Neutrophil (primary cell): ENCODE results near the gene NFATC4.

Experiments used
- H3K27ac ChIP-seq: fragments of 200-600 bp; sonication (generic); 2 replicates; pipeline ENCODE4 v1.5.1; 2016; ENCODE audit warnings: mild to moderate bottlenecking, moderate library complexity
- H3K27me3 ChIP-seq: fragments of 200-600 bp; sonication (generic); 2 replicates; pipeline ENCODE4 v1.6.0; 2016; ENCODE audit warnings: mild to moderate bottlenecking
- H3K36me3 ChIP-seq: fragments of 200-600 bp; sonication (generic); 2 replicates; pipeline ENCODE4 v1.5.1; 2017
- H3K4me1 ChIP-seq, 2 experiments: fragments of 200-600 bp in 1 of 2; sonication (generic) in 1 of 2; 1 replicate in 1 of 2; 2 replicates in 1 of 2; pipeline versions ENCODE4 v1.5.1 to v1.6.1; 2013 to 2016; ENCODE audit warnings: low read depth in 1 of 2, low read length in 1 of 2, mild to moderate bottlenecking in 1 of 2, moderate library complexity in 1 of 2; ENCODE audit not compliant: control insufficient read depth in 1 of 2, insufficient read depth in 1 of 2
- H3K4me3 ChIP-seq, 2 experiments: fragments of 200-600 bp in 1 of 2; sonication (generic) in 1 of 2; 1 replicate in 1 of 2; 2 replicates in 1 of 2; pipeline ENCODE4 v1.5.1; 2013 to 2016; ENCODE audit warnings: low read depth in 1 of 2, low read length in 1 of 2, mild to moderate bottlenecking in 1 of 2, moderate library complexity in 1 of 2
- H3K9me3 ChIP-seq: fragments of 200-600 bp; sonication (generic); 2 replicates; pipeline ENCODE4 v1.5.1; 2016
- TF ChIP-seq, protein P1 (sequence below): fragments of 200-600 bp; sonication (generic); IDR thresholded peaks from 2 replicates; pipeline ENCODE4 v1.5.1; 2016; ENCODE audit warnings: antibody characterized with exemption

The NFATC4 gene

DNA sequence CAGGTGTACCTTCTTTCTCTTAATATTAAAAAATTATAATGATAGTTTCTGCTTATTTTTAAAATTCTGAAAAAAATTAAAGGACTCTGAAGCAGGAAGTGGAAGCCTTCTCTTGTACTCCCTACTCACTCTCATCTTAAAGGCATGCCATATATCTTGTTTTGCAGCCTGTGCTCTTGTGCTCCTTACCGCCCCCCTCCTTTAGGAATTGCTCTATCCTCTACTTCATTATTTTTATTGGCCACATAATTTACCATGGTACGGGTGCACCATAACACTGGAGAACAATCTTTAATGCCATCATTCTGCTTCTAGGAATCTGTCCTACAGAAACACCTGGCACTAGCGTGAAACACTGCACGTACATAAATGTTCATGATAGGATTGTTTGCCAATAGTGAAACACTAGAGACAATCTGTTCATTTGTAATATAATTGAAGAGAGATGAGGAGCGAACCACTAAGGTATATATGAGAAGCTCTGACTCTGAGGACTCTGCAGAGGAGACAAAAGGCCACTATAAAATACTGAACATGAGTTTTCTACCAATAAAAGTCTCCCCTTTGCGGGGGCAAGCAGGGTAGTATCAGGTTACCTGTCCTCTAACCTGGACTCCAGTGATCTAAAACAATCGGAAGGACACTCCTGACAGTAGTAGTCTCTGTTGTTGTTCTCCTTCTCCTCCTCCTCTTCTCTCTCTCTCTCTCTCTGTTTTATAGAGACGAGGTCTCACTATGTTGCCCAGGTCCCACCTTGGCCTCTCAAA, 24.5 kb downstream of the NFATC4 start:
- Histone ChIP-seq H3K9me3 (no peaks in the 10 kb centered on the region), H3K36me3 (no peaks in the 10 kb centered on the region), H3K4me1 (peaks cover 15 to 28% of the 10 kb centered on the region in 2 experiments), H3K27me3 (no peaks in the 10 kb centered on the region), H3K4me3 (no peak overlapping the region), H3K27ac (no peak overlapping the region)
- TF ChIP-seq, protein P1, sequence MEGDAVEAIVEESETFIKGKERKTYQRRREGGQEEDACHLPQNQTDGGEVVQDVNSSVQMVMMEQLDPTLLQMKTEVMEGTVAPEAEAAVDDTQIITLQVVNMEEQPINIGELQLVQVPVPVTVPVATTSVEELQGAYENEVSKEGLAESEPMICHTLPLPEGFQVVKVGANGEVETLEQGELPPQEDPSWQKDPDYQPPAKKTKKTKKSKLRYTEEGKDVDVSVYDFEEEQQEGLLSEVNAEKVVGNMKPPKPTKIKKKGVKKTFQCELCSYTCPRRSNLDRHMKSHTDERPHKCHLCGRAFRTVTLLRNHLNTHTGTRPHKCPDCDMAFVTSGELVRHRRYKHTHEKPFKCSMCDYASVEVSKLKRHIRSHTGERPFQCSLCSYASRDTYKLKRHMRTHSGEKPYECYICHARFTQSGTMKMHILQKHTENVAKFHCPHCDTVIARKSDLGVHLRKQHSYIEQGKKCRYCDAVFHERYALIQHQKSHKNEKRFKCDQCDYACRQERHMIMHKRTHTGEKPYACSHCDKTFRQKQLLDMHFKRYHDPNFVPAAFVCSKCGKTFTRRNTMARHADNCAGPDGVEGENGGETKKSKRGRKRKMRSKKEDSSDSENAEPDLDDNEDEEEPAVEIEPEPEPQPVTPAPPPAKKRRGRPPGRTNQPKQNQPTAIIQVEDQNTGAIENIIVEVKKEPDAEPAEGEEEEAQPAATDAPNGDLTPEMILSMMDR = no peak

- TF ChIP-seq, protein P1 = no peak
- no peaks in the 10 kb centered on the region for H3K36me3 ChIP-seq
- peaks cover 13 to 30% of the 10 kb centered on the region in 2 experiments for H3K4me1 ChIP-seq
- no peak overlapping the region for H3K4me3 ChIP-seq
- H3K27ac ChIP-seq = no peak overlapping the region
- no peaks in the 10 kb centered on the region for H3K9me3 ChIP-seq
- peaks cover 13% of the 10 kb centered on the region for H3K27me3 ChIP-seq
Measured at GRCh38 chr14:24394275-24394674, 26.3 kb downstream of the NFATC4 start.

DNA sequence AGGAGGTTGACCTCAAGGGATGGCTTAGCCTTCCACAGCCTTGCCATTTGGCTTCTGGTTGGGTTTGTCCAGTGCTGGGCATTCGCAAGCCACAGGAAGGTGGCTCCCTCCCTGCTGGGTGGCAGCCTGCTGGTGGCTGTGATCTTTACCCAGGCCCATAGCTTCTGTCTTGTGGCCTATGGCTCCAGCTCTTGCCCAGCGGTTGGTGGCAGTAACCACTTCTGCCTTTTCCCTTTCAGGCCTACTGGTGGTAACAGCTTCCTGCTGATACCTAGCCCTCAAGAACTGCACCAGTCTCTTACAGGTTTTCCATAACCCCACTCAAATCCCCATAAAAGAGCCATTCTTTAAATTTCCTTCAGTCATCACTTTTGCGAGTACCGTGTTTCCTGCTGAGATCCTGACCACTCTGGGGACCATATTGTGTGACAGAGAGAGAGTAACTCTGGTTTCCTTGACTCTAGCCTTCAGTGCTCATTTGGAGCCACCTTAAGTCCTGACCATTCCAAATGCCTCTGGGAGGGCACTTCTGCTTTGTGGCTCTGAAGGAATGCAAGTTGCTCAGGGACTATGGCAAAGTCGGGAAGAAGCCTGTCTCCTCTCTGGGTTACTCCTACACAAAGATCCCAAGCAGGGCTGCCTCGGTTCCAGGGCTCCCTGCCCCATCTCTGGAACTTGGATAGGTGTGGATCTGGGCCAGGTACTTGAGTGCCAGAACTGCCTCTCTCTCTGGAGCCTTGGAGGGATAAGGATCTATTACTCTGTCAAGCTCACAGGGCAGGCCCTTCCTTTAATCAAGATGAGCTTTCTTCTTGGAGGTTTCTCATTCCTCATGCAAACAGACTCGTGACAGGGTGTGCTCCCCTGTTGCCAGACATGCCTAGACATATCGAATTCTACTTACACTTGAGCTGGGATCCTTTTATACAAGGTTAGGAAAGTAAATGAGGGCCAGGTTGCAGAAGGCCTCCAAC, 27.9 kb downstream of the NFATC4 start:
- Histone ChIP-seq H3K4me1 (peaks cover 6 to 19% of the 10 kb centered on the region in 2 experiments), H3K27ac (no peak overlapping the region), H3K9me3 (no peaks in the 10 kb centered on the region), H3K4me3 (no peak overlapping the region), H3K36me3 (no peaks in the 10 kb centered on the region), H3K27me3 (peaks cover 21% of the 10 kb centered on the region)
- TF ChIP-seq, protein P1 = no peak

DNA sequence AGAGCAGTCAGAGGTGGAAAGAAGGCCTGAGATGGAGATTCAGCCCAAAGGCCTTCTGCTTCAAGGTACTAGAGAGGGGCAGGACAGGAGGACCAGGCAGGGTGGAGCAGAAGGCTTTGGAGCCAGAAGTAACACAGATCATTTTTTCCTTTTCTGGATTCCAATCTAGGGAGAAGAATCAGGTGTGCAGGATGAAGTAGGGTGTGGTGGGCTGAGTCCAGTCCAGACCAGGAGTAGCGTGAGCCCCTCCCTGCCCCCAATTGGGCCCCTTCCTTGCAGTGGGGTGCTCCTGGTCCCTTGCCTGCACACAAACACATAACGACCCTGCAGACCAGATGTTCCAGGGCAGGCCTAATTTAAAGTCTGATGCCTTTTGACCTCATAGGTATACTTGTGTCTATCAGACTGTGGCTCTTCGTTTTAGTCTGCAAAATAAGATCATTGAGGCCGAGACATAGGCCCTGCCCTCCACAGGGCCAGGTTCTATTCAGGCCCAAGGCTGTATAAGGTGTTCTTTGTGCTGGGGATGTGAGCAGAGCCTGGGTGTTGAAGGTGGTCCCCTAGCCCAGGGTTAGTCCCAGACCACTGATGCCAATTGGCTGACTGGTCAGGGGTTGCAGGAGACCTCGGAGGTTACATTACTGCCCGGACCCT, 29.8 kb downstream of the NFATC4 start:
- TF ChIP-seq, protein P1 = no peak
- Histone ChIP-seq H3K9me3 (no peaks in the 10 kb centered on the region), H3K4me1 (peaks cover 6 to 13% of the 10 kb centered on the region in 2 experiments), H3K36me3 (no peaks in the 10 kb centered on the region), H3K27me3 (peaks cover 21% of the 10 kb centered on the region), H3K27ac (no peak overlapping the region), H3K4me3 (no peak overlapping the region)

DNA sequence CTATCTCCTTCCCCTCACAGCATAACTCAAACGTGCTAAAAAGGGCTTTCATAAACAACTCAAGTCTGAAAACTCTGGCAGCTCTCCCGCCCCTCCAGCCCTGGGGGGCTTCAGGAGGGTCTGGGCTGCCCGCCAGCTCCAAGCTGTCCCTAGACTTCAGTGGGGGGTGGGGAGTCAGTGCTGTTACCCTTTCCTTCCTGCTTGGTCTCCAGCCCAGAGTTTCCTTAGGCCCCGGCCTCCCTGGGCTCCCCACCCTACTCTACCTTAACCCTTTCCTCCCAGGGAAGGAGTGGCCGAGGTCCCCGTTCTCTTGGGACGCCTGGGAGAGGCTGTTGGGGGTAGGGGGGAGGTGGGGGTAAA, 30.3 kb downstream of the NFATC4 start:
- Histone ChIP-seq H3K4me1 (peaks cover 6 to 13% of the 10 kb centered on the region in 2 experiments), H3K36me3 (no peaks in the 10 kb centered on the region), H3K4me3 (peak overlapping the region in 1 of 2 experiments; percentile 51), H3K27me3 (peaks cover 21% of the 10 kb centered on the region), H3K9me3 (no peaks in the 10 kb centered on the region), H3K27ac (no peak overlapping the region)
- TF ChIP-seq, protein P1 = no peak
